Measurements from ENCODE around the gene SDK1.

GRCh38 chr7:3292694-3293093 lies 8.4 kb upstream of the SDK1 start:
- TF ChIP-seq, protein P1, sequence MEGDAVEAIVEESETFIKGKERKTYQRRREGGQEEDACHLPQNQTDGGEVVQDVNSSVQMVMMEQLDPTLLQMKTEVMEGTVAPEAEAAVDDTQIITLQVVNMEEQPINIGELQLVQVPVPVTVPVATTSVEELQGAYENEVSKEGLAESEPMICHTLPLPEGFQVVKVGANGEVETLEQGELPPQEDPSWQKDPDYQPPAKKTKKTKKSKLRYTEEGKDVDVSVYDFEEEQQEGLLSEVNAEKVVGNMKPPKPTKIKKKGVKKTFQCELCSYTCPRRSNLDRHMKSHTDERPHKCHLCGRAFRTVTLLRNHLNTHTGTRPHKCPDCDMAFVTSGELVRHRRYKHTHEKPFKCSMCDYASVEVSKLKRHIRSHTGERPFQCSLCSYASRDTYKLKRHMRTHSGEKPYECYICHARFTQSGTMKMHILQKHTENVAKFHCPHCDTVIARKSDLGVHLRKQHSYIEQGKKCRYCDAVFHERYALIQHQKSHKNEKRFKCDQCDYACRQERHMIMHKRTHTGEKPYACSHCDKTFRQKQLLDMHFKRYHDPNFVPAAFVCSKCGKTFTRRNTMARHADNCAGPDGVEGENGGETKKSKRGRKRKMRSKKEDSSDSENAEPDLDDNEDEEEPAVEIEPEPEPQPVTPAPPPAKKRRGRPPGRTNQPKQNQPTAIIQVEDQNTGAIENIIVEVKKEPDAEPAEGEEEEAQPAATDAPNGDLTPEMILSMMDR (IDR thresholded peaks at IDR 0.05) = no peak
- TF ChIP-seq POLR2A (IDR thresholded peaks at IDR 0.05) = no peak

Measured in body of pancreas (tissue), 4 donors.